GM03348 (cell line): Measurements from ENCODE around the gene ATF6B.

Source experiments
- DNase-seq: peaks from one replicate; pipeline ENCODE4 v3.0.0; 2012; ENCODE audit warnings: low spot score

The ATF6B gene

GRCh38 chr6:32127717-32128592 is at the start of gene ATF6B:
Gene ATF6B (minus strand): TSS chr6:32128246. CDS start chr6:32128207, 39 bp downstream.
- peak; percentile 98 for DNase-seq

DNA sequence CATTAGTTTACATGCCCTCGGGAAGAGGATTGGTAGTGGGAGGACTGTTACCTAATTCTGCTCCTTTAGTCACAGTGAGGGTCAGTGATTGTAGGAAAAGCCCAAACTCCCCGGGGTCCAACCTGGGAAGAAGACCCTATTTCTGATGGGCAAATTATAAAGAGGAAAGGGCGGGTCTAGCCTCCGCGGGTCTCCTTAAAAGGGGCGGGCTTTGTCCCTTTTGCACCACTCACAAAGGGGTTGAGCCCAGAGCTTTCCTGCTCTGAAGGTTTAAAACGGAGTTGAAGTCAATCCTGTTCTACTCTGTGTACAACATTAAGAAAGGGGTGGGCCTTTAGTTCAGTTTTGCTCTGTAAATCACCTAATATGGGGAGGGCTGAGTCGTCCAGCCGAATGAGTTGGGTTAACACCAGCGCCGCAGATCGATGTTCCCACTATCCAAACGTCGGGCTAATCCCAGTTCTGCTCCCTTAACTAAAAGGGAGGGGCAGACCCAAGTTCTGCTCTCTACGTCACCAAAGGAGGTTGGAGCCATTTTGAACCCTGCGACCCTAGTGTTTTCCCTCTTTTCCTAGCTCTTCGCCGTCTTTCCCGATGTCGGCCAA is 49.2 kb upstream of the ATF6B start:
- no peak for DNase-seq

DNA sequence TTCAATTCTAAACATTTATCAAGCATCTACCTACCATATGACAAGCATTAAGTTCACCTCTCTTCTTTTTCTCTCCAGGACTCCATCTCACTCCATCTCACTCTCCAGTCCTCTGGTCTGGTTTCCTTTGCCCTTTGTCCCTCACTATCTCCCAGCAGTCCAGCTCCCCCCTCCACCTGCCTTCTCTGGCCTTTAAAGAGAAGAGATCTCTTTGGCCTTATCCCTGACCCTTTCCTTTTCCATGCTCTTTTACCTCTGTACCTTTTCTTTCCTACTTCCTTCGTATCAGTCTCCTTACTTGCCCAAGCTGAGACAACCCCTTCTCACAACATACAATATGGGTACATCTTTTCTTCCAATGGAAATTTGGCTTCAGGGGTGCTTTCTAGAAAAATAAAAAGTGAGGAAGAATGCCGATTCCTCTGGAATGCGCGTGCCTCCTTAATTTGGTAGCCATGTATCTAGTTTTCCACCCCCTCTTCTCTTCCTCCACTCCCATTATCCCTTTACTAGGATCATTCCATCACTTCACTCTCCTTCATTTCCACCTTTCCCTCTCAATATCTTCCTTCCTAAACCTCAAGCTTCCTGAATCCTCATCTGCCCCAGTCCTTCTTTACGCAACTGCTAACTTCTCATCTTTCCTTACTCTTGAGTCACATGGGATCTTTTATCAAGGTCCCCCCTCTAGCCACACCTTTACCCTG is 48.6 kb upstream of the ATF6B start:
- no peak for DNase-seq

DNA sequence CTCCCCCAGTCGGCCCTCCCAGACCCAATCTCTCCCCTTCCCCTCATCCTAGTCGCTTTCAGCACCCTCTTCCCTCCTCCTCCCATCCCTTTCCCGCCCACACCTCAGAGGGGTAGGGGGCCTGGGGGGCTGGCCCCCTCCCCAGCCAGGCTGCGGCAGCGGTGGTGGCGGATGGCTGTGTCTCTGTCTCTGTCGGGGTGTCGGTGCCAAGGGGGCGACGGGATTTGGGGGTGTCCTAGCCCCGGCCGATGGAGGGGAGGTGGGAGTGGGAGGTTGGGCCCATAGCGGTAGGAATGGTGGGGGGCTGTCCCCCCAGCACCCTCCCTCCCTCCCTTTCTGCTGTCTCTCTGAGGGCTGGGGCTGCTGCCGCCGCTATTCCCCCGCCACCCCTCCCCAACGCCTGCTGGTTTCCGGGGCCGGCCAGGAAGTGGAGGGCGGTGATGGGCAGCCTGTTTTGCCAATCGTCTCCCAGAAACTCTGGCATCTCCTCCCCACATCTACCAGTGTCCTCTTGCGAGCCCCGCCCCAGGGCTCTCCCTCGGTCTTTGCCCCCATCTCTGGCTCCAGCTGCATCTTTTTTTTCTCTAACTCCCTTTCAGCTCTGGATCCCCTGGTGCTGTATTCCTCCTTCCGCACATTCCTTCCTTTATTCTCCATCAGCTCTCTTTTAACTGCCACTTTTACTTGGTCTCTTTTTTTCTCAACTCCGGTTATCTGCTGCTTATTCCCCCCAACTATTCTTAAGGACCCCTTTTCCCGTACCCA is 47.8 kb upstream of the ATF6B start, which contains the start of gene AGPAT1:
AGPAT1 (minus strand) TSS at position 374 of the 765 bp plus-strand sequence. CDS start 4,588 bp downstream, outside the sequence.
- peak; percentile 98 for DNase-seq

- DNase-seq, result no peak
Measured at GRCh38 chr6:32175322-32175710, 47.3 kb upstream of the ATF6B start.

GRCh38 chr6:32174416-32174815 is 46.4 kb upstream of the ATF6B start:
- DNase-seq, result no peak

- no peak for DNase-seq
Measured at GRCh38 chr6:32173051-32173727, 45.1 kb upstream of the ATF6B start.

- no peak for DNase-seq
Measured at GRCh38 chr6:32171234-32171633, 43.2 kb upstream of the ATF6B start.

DNA sequence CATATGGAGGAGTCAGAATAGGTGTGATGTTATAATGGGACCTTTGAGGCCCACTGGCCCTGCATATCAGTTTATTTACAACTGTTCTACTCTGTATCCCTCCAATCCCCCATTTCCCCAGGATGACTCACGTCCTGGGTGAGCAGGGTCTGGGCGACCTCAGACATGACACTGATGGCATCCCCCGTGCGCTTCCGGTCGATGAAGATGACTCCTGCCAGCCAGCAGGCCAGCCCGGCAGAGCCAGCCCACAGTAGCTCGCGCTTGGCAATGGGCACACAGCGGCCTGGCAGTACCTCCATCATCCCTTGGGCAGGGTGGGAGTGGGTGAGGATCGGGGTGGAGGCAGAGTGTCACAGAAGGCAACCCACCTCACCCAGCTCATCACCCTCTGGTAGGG is 42.2 kb upstream of the ATF6B start:
- no peak for DNase-seq

- peak; percentile 20 for DNase-seq
Measured at GRCh38 chr6:32168807-32169591, 41.0 kb upstream of the ATF6B start.

DNA sequence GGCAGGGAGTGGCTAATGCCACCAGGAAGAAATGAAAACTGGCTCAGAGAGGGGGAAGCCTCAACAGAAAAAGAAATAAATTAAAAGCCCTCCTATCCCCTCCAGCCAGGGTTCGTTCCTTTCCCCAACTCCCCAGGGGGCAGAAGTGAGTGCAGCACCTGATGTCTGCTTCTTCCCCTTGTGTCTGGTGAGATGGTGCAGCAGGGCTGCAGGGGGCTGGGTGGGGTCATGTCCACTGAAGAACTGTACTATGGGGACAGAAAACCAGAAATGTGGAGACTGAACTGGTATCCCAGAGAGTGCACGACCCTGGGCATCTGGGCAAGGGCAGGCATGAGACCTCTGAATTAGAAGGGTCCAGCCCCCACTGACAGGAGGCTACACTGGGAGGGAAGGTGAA is 40.3 kb upstream of the ATF6B start:
- no peak for DNase-seq

GRCh38 chr6:32167761-32168262 is 39.8 kb upstream of the ATF6B start:
- no peak for DNase-seq

DNA sequence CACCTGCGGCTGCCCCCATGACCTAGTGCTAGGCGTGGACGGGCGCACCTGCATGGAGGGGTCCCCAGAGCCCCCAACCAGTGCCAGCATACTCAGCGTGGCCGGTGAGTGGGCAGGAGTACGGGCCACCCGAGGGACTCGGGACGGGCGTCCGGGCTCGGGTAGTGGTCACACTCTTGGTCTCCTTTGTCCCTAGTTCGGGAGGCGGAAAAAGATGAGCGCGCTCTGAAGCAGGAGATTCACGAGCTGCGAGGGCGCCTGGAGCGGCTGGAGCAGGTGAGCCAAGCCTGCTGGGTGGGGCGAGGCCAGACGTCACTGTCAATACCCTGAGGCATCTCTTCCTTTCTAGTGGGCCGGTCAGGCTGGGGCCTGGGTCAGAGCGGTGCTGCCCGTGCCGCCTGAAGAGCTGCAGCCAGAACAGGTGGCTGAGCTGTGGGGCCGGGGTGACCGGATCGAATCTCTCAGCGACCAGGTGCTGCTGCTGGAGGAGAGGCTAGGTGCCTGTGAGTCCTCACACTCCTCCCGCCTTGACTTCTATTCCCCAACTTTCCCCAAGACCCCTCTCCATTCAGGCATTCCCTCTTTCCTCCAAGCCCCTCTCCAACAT is 39.2 kb upstream of the ATF6B start:
- DNase-seq, result no peak

GRCh38 chr6:32166411-32167061 is 38.5 kb upstream of the ATF6B start:
- no peak for DNase-seq

- DNase-seq, result no peak
Measured at GRCh38 chr6:32164295-32164694, 36.2 kb upstream of the ATF6B start, which contains the start of gene EGFL8. Gene EGFL8 (plus strand): TSS chr6:32164595. CDS start chr6:32166166, 1,571 bp downstream.

DNA sequence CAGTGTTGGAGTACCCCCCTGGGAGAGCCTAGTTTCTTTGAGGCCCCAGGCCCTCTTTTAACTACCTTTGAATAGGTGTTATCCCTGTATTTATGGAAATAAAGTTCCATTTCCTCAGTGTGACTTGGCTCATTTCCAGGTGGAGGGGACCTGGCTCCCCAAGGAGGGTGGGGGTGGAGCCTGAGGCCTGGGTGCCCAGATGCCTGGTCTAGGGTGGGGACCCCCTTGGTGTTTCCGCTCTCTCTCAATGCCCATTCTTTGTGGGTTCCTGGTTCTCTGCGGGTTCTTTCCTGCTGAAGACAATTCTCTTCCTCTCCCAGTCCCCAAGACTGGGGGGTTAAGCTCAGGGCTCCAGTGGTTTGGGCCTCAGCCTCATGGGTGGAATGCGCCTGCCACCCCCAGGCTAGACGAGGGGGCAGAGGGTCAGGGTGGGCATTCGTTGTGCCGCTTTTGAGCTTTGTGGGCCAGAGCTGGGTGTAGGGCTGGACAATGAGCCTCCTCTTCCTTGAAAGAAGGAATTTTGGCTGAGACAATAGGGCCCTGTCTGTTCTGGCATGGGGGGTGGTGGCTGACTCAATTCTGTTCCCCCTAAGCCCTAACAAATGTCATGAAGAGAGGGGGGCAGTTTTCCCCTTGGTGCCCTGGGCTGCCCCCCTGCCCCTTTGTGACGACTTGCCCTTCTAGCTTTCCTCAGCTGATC is 35.7 kb upstream of the ATF6B start:
- DNase-seq, result no peak

DNA sequence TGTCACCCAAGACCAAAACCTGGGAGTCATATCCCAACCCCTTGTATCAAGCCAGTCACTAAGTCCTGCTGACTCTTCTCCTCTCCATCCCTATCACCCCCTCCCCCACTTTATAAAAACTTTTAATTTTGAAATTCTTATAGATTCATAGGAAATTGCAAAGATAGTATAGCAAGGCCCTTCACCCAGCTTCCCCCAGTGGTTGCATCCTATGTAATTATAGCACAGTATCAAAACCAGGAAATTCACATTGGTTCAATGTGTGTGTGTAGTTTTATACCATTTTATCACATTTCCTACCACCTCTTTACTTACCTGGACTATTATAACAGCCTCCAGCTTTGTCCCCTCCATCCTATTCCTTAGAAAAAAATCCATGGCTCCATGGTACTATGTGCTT is 30.0 kb upstream of the ATF6B start:
- no peak for DNase-seq

DNA sequence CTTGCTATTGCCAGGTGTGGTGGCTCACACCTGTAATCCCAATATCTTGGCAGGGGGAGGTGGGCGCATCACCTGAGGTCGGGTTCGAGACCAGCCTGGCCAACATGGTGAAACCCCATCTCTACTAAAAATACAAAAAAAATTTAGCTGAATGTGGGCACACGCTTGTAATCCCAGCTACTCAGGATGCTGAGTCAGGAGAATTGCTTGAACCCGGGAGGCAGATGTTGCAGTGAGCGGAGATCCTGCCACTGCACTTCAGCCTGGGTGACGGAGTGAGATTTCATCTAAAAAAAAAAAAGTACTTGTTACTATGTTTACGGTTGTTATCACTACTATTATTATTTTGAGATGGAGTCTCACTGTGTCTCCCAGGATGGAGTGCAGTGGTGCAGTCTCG is 28.8 kb upstream of the ATF6B start:
- no peak for DNase-seq
